ENCODE measurements around the gene MEGF8. TPM values are rescaled to one million over a fixed set of nuclear protein-coding genes. Genes with fewer than 3 reads are reported as not detected.
A peak's percentile ranks its signal among the peaks of the same experiment; 100 is the strongest.

MEGF8 gene
- total and polyA plus RNA-seq, 4 donors: 1.2 to 13.7 (median 9.4) TPM

DNA sequence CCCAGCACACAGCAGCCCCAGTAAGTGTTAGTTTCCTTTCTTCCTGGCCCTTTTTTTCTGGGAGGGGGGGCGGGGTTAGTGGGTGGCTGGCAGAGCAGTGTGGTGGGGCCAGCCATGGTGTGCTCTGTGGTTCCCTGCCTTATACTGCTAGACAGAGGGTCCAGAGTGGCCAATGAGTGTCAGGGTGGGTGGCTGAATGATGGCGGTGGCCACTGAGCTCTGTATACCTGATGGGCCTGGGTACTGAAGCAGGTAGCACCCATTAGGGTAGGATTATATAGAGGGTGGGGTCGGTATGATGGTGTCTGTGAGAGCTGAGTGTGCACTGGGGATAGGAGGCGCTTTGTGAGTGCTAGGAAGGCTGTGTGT is 42.6 kb upstream of the MEGF8 start:
- Histone ChIP-seq H3K9me3 (ENCODE audit: control insufficient read depth in 4 of 4, low read length in 3 of 4) (no peaks in the 10 kb centered on the region), H3K27ac (ENCODE audit: low read depth in 1 of 2, low read length in 2 of 2) (peak overlapping the region; percentile 91 to 98), H3K4me1 (ENCODE audit: control insufficient read depth in 4 of 4, insufficient read depth in 4 of 4, low read length in 3 of 4) (peaks cover 19 to 69% (median 48%) of the 10 kb centered on the region in 4 donors), H3K36me3 (ENCODE audit: control insufficient read depth in 4 of 4, insufficient read depth in 3 of 4, low read depth in 1 of 4, low read length in 3 of 4) (peaks cover 4 to 10% (median 6%) of the 10 kb centered on the region in 4 donors), H3K9ac (ENCODE audit: low read depth in 1 of 2, low read length in 2 of 2) (no peak overlapping the region), H3K4me3 (ENCODE audit: low read depth in 1 of 3, low read length in 3 of 3) (no peak overlapping the region), H3K27me3 (ENCODE audit: control insufficient read depth in 4 of 4, insufficient read depth in 4 of 4, low read length in 3 of 4) (no peaks in the 10 kb centered on the region)
- no peak for TF ChIP-seq HNF4G (IDR thresholded peaks at IDR 0.05)
- TF ChIP-seq RAD21 (IDR thresholded peaks at IDR 0.05): no peak
- no peak for TF ChIP-seq YY1 (IDR thresholded peaks at IDR 0.05)
- no peak for TF ChIP-seq EGR1 (IDR thresholded peaks at IDR 0.05; ENCODE audit: low read depth in 2 of 2)
- TF ChIP-seq, protein P1, sequence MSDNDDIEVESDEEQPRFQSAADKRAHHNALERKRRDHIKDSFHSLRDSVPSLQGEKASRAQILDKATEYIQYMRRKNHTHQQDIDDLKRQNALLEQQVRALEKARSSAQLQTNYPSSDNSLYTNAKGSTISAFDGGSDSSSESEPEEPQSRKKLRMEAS (IDR thresholded peaks at IDR 0.05): no peak
- DNase-seq (ENCODE audit: low spot score): no peak
- 62% methylated on average over 4 of the region's 4 CpGs for WGBS

DNA sequence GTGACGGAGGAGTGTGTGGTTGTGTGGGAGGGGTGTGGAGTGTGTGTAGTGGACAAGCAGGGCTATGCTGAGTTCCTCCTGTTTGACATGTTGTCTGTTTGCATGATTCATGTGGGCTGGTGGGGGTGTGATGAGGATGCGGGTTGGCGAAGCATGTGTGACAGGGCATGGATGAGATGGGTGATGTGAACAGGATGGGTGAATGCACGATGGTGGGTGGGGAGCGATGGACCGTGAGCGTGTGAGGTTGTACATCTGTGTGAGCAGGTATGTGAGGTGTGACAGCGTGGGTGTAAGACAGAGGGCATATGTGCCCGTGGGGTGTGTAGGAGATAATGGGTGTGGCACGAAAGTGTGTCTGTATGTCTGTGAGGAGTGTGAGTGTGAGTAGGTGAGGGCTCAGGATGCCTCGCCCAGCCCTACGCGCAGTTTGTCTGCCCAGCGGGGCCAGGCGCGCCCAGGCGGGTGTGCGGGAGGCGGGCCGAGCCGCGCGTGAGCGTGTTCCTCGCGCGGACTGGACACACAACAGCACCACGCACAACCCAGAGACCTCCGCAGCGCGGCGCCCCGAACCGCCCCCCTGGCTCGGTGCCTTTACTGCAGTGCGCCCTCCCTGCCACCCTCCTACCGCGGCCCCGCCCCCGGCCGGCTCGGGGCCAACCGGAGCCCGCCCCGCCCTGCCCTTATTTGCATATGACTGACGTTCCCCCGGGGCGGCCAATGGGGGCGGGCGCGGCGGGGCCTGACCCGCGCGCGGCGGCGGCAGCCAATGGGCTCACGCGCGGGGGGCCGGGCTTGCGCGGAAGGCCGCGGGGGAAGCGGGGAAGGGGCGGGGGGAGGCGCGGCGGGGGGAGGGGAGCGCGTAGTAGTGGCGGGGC is 42.0 kb upstream of the MEGF8 start:
- no peaks in the 10 kb centered on the region for H3K9me3 ChIP-seq (ENCODE audit: control insufficient read depth in 4 of 4, low read length in 3 of 4)
- peak; percentile 96 for DNase-seq (ENCODE audit: low spot score)
- peak overlapping the region in 1 of 2 donors; percentile 69 for H3K9ac ChIP-seq (ENCODE audit: low read depth in 1 of 2, low read length in 2 of 2)
- WGBS: 4% methylated on average over 74 of the region's 74 CpGs
- H3K4me3 ChIP-seq (ENCODE audit: low read depth in 1 of 3, low read length in 3 of 3): peak overlapping the region in 2 of 3 donors; percentile 69 to 73
- peaks cover 18 to 63% (median 41%) of the 10 kb centered on the region in 4 donors for H3K4me1 ChIP-seq (ENCODE audit: control insufficient read depth in 4 of 4, insufficient read depth in 4 of 4, low read length in 3 of 4)
- peak overlapping the region; percentile 91 to 98 for H3K27ac ChIP-seq (ENCODE audit: low read depth in 1 of 2, low read length in 2 of 2)
- no peaks in the 10 kb centered on the region for H3K27me3 ChIP-seq (ENCODE audit: control insufficient read depth in 4 of 4, insufficient read depth in 4 of 4, low read length in 3 of 4)
- TF ChIP-seq RAD21 (IDR thresholded peaks at IDR 0.05): no peak
- TF ChIP-seq, protein P2, sequence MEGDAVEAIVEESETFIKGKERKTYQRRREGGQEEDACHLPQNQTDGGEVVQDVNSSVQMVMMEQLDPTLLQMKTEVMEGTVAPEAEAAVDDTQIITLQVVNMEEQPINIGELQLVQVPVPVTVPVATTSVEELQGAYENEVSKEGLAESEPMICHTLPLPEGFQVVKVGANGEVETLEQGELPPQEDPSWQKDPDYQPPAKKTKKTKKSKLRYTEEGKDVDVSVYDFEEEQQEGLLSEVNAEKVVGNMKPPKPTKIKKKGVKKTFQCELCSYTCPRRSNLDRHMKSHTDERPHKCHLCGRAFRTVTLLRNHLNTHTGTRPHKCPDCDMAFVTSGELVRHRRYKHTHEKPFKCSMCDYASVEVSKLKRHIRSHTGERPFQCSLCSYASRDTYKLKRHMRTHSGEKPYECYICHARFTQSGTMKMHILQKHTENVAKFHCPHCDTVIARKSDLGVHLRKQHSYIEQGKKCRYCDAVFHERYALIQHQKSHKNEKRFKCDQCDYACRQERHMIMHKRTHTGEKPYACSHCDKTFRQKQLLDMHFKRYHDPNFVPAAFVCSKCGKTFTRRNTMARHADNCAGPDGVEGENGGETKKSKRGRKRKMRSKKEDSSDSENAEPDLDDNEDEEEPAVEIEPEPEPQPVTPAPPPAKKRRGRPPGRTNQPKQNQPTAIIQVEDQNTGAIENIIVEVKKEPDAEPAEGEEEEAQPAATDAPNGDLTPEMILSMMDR (IDR thresholded peaks at IDR 0.05; ENCODE audit: low read depth, low read length, missing input control): no peak
- TF ChIP-seq NR2F2 (IDR thresholded peaks at IDR 0.05): no peak
- no peak for TF ChIP-seq TAF1 (conservative IDR thresholded peaks at IDR 0.05)
- TF ChIP-seq GABPA (IDR thresholded peaks at IDR 0.05 in 1 of 2, conservative IDR thresholded peaks at IDR 0.05 in 1 of 2): no peak
- peaks cover 7 to 16% (median 10%) of the 10 kb centered on the region in 4 donors for H3K36me3 ChIP-seq (ENCODE audit: control insufficient read depth in 4 of 4, insufficient read depth in 3 of 4, low read depth in 1 of 4, low read length in 3 of 4)

DNA sequence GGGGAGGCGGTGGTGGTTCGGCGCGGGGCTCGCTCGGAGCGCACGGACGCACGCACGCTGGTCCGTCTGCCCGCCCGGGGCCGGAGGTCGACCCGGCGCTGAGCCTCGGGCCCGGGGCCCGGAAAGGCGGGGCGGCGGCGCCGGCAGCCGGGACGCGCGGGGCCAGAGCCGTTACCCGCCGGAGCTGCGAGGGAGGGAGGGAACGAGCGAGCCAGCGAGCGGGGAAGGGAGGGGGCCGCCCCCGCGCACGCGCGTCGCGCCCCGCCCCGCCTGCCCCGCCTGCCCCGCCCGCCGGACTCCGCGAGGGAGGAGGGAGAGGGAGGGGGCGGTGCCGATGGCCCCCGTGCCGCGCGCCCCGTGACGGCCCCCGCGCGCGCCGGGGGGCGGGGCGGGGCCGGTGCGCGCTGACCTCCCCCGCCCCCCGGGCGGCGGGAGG is 41.4 kb upstream of the MEGF8 start:
- H3K4me1 ChIP-seq (ENCODE audit: control insufficient read depth in 4 of 4, insufficient read depth in 4 of 4, low read length in 3 of 4): peaks cover 12 to 56% (median 35%) of the 10 kb centered on the region in 4 donors
- under 1% methylated on average over 76 of the region's 76 CpGs for WGBS
- peaks cover 9 to 22% (median 15%) of the 10 kb centered on the region in 4 donors for H3K36me3 ChIP-seq (ENCODE audit: control insufficient read depth in 4 of 4, insufficient read depth in 3 of 4, low read depth in 1 of 4, low read length in 3 of 4)
- no peaks in the 10 kb centered on the region for H3K27me3 ChIP-seq (ENCODE audit: control insufficient read depth in 4 of 4, insufficient read depth in 4 of 4, low read length in 3 of 4)
- DNase-seq (ENCODE audit: low spot score): peak; percentile 81
- peak overlapping the region in 1 of 3 donors; percentile 73 for H3K4me3 ChIP-seq (ENCODE audit: low read depth in 1 of 3, low read length in 3 of 3)
- H3K27ac ChIP-seq (ENCODE audit: low read depth in 1 of 2, low read length in 2 of 2): peak overlapping the region in 1 of 2 donors; percentile 52
- H3K9ac ChIP-seq (ENCODE audit: low read depth in 1 of 2, low read length in 2 of 2): no peak overlapping the region
- H3K9me3 ChIP-seq (ENCODE audit: control insufficient read depth in 4 of 4, low read length in 3 of 4): no peaks in the 10 kb centered on the region
- TF ChIP-seq HNF4G (IDR thresholded peaks at IDR 0.05) (no peak), TAF1 (conservative IDR thresholded peaks at IDR 0.05) (no peak), GABPA (IDR thresholded peaks at IDR 0.05 in 1 of 2, conservative IDR thresholded peaks at IDR 0.05 in 1 of 2) (no peak)
- TF ChIP-seq, protein P2 (IDR thresholded peaks at IDR 0.05; ENCODE audit: low read depth, low read length, missing input control): no peak
- TF ChIP-seq, protein P3, sequence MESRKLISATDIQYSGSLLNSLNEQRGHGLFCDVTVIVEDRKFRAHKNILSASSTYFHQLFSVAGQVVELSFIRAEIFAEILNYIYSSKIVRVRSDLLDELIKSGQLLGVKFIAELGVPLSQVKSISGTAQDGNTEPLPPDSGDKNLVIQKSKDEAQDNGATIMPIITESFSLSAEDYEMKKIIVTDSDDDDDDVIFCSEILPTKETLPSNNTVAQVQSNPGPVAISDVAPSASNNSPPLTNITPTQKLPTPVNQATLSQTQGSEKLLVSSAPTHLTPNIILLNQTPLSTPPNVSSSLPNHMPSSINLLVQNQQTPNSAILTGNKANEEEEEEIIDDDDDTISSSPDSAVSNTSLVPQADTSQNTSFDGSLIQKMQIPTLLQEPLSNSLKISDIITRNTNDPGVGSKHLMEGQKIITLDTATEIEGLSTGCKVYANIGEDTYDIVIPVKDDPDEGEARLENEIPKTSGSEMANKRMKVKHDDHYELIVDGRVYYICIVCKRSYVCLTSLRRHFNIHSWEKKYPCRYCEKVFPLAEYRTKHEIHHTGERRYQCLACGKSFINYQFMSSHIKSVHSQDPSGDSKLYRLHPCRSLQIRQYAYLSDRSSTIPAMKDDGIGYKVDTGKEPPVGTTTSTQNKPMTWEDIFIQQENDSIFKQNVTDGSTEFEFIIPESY (IDR thresholded peaks at IDR 0.05): no peak
- TF ChIP-seq, protein P1 (IDR thresholded peaks at IDR 0.05): no peak

Measured in liver (tissue), 9 donors.